NCI-H1930 (cell line): Measurements from ENCODE around the gene EPHB1.
"Not testable (repeated sequence)": the region's sequence is repeated elsewhere in the genome, so short reads cannot be mapped to it uniquely, and the experiment has no call there.

Experiments
- DNase-seq, 2 experiments: peaks; one replicate each; lab custom pipeline; 2025; lab: John Stamatoyannopoulos, UW

The EPHB1 gene

DNA sequence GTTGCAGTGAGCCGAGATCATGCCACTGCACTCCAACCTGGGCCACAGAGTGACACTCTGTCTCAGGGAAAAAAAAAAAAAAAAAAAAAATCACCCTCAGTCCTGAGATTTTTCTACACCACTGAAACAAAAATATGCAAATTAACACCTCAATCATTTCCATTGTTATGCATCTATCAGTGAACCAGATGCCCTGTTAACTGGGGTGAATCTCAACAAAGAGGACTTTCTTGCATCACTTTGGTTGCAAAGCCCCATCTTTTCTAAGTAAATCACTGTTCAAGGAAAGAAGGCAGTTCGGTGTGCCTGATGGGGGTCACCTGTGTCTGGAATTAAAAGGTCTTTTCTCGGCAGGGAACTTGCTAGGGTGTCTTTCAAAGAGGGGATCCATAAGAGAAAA is 421.6 kb downstream of the EPHB1 start:
- DNase-seq = no peak

DNA sequence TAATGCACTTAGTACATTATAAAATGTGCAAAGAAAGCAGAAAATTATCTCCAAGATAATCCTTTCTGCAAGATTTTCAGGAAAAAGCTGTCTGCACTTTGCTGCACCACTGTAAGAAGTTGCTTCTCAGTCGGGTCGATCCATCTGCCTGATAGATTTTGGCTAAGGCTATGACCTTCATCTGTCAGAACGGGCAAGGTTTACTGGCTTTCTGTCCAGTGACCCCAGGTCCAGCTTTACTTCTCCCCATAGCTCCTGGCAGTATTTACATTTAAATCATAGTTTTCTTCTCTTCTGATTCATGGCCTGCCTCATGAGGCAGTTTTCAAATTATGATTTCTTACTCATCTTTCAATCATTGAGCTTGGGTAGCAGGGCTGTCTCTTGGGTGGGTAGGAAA is 422.7 kb downstream of the EPHB1 start:
- DNase-seq = no peak

DNA sequence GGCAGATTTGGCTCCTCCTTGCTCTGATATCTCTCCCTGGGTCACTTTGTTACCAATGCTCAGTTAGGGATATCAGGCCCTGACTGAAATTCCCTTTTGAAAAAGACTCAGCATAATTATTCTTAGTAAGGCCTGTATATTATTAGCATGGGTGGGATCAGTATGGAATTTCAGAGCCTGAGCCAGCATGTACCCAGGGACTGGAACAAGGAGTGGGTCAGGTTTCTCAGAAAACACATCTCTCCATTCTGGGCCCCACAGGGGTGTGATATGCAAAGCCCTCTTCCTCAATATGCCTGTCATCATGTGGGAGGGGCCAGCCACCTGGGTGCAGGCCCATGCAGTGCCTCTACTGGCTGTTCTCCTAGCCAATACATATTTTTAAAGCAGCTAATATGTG is 423.2 kb downstream of the EPHB1 start:
- no peak for DNase-seq

DNA sequence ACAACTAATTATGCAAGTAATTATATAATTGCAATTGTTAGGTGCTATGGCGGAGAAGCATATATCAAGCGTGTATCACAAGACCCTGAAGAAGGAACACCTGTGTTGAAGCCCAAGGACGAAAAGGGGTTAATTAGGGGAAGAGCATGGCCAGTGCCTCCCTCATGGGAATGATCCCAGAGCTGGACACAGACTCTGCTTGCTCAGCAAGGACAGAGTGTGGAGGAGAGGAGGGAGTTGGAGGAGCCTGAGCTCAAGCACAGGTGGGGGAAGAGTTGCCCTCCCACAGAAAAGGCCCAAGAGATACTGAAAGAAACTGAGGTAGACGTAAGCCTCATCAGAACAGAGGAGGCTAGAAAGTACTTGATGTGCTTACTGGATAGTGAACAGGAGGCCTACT is 423.7 kb downstream of the EPHB1 start:
- no peak for DNase-seq

DNA sequence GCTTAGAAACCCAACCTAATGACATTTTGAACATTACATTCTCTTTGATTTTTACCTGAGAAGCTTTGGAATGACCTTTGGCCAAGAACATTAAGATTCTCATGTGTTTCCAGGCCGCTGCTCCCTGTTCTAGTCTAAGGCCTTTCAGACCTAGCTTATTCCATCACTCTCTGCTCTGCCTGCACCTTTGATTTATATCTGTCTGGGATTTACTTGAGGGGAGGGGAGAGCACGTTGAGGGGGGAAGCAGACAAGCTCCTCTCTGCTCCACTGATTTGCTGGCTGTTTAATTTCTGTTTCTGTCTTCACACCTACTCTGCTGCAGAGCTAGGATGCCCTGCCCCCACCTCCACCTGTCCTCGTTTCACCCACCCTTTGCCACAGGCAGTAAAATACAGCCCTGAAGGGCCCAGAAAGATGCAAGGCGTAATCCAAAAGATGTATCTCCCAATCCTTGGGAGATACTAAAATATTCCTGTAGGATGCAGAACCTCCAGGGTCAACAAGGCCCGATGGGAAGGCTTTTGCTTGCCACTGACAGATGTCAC is 429.8 kb downstream of the EPHB1 start:
- DNase-seq = no peak

DNA sequence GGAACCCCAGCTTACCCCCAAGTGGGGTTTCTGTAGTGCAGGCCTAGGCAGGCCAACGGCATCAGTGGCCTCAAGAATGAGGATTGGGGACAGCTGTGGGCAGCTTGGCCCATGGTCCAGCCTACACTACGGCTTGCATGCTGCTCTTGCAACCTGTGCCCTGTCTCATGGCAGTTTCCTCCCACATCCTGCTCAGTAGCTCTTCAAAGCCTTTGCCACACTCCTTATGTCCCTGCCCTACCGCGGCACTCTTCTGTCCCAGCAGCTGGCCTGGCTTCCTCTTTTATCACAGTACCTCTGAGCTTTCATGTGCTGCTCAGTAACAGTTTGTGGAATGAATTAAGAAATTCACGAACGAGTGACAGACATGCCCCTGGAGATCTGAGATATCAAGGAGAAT is 431.0 kb downstream of the EPHB1 start:
- no peak for DNase-seq

DNA sequence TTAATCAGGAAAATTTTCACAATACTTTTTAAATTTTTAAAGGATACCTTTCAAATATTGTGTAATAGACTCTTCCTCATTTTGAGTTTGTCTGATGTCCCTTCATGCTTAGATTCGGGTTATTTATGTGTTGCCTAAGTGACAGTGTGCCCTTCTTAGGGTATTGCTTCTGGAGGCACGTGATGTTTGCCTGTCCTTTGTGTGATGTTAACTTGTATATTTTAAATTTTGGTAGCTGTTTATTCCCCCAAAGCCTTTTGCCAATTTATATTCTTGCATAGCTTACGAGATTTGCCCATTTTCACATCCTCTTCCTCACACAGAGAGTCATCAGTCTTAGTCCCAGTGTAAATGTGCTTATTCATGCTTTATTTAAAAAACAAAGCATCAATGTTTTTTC is 433.1 kb downstream of the EPHB1 start:
- no peak for DNase-seq

DNA sequence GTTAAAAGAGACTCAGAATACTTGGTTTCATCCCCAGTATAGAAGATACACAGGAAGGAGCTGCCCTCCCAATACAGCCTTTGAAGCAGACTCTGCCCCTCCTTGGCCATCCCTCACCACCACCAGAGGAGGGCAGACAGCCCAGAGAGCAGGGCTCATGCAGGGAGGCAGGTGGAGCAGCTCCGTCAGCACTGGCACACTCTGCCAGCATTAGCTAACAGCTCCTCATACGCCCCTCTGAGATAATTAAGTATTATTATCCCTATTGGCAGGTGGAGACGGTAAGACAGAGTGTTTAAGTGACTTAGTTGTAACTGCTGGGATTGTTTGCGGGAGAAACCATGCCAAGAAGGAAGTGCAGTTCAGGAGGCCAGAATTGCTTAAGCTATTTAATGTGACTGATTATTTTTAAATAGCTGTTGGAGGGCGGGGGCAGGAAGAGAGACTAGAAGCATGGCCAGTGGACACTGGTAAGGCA is 434.0 kb downstream of the EPHB1 start:
- DNase-seq = peak; percentile 83 to 90

DNA sequence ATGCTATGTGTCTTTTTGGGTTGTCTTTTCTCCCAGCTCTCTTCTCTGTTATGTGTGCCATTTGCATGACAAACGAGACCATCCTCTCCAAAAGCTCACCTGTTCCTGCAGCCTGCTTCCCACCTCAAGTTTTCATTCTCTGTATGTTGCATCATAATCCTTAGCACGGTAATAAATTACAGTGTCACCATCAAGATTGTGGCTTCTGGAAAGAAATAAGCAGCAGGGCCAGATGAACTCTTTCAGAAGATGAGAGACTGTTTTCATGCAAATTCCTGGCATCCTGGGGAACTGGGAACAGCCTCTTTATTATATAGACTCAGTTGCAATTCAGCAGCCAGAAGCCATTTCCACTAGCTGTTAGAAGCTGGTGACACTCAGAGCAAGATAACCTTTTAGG is 436.7 kb downstream of the EPHB1 start:
- peak; percentile 19 to 29 for DNase-seq

DNA sequence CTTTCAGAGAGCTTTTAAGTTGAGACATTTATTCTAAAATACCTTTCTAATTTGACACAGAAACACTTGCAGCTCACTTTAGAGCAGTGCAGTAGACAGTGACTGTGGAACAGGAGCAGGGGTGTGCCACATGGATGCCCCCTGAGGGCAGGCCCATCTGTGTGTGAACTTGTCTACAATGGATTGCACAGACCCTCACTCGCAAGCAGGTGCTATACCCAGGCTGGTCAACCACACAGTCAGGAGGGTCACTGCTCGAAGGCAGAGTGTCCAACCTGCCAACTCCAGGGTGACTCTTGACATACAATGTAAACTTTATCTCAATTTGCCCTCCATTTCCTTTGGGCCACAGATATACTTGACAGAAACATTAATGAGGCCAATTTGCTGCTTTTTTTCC is 437.2 kb downstream of the EPHB1 start:
- no peak for DNase-seq

DNA sequence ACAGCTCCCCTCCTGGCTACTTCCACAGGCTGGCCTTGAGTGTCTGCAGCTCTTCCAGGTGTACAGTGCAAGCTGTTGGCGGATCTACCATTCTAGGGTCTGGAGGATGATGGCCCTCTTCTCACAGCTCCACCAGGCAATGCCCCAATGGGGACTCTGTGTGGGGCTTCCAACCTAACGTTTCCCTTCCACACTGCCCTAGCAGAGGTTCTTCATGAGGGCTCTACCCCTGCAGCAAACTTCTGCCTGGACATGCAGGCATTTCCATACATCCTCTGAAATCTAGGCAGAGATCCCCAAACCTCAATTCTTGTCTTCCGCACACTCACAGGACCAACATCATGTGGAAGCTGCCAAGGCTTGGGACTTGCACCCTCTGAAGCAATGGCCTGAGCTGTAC is 438.4 kb downstream of the EPHB1 start:
- not testable (repeated sequence) for DNase-seq

DNA sequence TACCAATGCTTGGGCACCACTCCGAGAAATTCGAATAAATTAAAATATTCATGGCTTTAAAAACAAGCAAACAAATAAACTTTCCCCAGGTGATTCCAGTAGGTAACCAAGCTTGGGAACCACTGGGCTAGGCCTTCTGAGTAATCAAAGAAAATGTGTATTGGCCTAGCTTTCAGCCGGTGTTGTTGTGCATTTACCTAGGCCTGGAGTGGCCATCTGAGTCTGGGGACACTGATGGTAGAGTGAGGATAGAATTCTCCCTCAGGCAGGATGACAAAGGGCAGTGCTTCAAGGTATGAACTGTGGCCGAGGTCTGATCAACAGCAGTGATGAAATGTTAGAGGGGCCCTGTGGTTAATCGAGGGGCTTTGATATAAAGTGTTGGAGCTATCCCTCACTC is 440.5 kb downstream of the EPHB1 start:
- no peak for DNase-seq

DNA sequence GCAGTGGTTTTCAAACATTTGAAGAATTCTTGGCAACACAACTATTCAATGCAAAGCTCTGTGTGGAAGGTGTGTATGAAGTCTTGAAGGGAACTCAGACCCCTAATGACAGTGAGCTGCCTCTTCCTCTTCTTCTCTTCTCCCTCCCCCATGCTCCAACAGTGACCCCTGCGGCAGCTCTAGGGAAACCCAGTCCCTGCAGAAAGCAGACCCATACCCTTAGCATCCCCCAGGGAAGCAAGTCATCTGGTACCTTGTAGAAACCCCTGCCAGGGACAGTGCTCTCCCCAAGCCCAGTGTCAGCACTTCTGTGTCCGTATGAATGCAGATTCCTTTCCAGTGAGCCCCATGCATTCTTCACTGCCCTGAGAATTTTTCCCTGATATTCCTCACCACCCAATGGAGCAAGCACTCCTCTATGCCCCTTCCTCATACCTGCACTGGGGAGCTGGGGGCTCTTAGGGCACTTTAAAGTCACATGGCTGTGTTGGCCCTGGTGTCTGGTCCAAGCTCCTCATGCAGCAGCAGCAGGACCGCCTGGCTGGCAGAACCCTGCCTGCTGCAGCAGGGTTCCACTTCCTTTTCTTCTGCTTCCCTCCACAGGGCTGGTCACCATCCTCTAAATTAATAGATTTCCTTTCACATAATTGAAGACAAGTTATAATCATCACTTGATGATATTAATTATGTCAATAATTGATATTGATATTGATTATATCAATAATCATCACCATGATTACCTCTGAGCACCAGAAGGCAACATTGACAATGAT is 442.5 kb downstream of the EPHB1 start:
- no peak for DNase-seq

DNA sequence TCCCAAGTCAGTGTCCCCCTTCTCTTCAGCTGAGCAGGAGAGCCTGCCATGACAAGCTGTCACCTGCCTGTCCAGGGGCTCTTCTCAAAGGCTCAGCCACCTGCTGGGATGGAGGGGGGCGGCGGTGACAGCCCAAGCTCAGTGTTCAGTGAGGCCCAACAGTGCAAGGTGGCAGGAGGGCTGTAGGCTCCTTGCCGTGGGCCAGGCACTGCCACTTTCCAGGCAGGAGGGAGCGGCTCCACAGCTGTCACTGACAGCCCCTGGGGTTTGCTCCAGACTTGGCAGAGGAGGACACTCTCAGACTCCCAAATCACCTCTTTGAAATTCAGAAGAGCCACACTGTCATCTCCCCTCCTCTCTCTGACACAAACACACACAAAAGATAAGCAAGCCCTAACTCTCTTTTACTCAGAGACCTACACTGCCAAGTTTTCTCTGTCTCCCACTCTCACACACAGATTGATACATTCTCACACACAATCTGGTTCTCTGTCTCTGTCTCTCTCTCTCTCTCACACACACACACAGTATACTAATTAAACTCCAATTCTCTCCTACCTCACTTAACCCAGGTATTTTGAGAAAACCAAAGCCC is 443.3 kb downstream of the EPHB1 start:
- no peak for DNase-seq

DNA sequence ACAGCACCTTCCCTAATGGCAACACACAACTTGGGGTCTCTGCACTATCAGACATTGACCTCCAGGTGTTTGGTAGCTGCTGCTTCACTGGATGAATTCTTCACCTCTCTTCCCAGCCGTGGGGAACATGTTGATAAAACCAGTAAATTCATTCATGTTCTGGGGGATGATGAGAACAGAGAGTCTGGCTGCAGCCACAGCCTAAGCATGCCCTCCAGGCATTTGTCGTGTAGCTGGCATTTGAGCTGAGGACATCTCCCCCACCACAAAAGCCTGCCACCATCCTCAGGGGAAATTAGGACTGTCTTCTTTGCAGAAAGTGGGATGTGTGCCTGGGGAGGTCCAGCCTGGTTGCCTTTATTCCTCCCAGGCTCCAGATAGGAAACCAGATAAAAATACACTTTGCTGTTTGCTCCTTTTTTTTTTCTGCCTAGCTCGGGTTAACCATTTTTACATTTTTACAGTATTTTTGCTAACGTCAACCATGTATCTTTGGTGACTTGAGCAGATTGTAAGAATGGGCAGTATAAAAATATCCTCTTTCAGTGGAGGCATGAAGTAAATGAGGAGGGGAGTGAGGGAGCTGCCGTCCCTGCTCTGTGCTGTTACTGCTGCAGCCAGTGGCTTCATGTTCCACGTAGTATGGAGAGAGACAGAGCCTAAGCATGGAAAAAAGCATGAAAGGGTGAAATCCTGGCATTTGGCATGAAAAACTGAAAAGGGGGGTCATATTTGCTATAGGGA is 444.0 kb downstream of the EPHB1 start:
- no peak for DNase-seq

DNA sequence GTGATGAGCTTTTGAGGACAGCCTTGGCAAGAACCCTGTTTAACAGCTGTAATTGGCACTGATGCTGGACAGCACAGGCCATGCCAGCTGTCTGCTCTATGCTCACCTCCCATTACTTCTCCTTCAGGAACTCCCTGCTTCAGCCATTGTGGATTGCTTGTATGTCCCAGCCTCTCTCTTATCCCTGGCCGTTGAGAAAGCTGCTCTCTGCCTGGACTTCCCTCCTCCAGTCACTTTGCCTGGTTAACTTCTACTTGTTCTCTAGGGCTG is 444.5 kb downstream of the EPHB1 start:
- DNase-seq = no peak

DNA sequence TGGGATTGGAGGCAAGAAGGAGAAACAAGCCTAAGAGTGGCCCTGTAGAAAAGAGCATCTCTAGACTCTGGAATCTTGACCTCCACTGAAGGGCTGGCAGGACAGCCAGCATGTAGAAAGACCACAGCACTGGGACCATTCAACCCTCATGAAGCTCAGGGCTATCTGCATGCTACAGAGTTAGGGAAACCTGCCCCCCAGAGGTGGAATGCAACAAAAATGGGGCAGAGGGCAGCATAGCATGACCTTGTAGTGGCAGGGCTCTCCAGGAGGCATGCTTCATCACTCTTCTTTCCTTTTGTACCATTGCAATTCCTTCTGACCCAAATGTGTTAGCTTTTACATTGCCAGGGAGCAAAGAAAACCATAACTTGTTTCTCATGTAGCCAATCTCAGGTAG is 445.4 kb downstream of the EPHB1 start:
- DNase-seq = peak; percentile 11 to 31

DNA sequence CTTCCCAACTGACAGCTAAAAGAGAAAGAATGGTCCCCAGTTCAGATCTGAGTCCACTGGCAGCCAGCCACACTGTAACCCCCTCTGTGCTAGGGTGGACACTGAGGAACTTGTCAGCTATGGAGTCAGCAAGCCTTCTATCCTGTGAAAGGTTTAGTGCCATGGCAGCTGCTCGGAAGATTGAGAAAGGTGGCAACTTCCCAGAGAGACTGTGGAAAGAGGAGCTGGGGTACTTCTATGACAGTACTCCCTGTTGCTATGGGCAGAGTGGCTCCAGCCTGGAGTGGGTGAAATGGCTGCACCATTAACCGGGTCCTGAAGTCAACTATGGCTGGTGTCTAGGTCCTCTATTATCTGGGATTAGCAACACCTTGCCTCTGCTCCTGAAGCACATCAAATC is 447.2 kb downstream of the EPHB1 start:
- DNase-seq = no peak

DNA sequence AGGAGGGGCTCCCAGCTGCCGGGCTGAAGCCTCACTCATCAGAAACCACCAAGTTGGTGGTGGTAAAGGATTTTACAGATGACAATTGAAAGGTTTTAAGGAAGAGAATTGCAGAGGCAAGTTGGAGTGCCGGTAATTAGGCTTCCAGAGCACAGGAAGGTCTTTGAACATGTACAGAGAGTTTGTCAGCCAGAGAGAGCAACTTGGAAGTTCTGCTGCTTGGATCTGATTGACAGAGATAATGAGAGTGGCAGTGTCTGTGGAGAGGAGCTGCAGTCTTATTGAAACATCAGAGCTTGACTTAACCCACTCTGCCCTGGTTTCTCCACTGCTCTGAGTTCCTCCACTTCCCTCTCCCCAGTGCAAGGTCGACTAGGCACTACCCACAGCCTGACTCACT is 448.6 kb downstream of the EPHB1 start:
- no peak for DNase-seq

DNA sequence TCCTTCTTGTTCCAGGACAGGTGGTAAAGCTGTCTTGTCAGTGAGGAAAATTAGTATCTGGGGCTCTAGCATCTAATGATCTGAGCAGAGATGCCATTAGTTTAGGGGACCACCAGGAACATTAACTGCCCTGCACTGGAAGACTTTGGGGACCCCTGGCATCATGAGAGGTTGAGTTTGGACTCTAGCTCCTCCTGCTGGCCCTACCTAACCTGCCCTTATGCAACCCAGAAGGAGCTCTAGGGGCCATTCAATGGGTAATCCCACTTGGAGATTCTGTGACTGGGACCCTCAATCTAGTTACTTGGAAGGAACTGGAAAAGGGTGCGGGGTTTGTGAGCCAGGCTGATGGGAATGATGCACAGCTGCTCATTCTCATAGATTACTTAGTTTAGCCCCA is 451.0 kb downstream of the EPHB1 start:
- no peak for DNase-seq

DNA sequence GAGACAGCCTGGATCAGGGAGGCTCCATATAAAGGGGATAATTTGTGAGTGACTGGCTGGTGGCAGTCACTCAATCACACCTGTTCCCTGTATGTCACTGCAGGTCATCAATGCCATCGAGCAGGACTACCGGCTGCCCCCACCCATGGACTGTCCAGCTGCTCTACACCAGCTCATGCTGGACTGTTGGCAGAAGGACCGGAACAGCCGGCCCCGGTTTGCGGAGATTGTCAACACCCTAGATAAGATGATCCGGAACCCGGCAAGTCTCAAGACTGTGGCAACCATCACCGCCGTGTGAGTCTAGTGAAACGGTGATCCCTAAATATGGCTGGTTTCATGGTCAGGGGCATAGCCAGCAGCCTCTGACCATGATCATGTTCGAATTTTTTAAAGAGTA is 453.2 kb downstream of the EPHB1 start:
- DNase-seq = no peak

DNA sequence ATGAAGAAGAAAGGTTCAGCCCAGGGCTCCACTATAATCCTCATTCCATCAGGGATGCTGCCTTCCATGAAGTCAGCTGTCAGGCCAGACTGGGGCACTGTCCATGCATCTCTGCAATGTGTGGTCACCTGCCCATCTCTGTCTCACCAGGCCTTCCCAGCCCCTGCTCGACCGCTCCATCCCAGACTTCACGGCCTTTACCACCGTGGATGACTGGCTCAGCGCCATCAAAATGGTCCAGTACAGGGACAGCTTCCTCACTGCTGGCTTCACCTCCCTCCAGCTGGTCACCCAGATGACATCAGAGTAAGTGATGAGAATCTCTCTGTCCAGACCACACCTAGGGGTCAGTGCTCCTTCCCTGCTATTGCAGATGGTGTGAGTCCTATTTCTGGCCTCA is 454.1 kb downstream of the EPHB1 start:
- DNase-seq = no peak

DNA sequence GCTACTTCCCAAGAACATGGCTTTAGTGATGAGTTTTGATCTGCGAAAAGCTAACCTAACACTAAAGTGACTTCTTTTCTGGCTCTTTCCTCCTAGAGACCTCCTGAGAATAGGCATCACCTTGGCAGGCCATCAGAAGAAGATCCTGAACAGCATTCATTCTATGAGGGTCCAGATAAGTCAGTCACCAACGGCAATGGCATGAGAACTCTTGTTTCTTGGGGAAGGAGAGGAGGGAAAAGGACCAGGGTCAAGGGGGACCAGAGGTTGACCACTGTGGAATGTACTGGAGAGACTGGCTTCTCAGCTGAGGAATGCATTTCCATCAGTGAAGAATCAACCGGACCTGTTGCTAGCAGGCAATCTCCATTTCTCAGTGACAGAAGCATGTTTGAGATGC is 463.9 kb downstream of the EPHB1 start:
- DNase-seq = no peak
